Neuron (in vitro differentiated cells): ENCODE results near the gene ADAMTS2.

Source experiments
- H2AFZ ChIP-seq: one replicate; pipeline ENCODE4 v1.6.1; 2013; ENCODE audit warnings: low read depth, mild to moderate bottlenecking, inconsistent platforms, low read length, moderate library complexity
- H3K27me3 ChIP-seq: one replicate; pipeline ENCODE4 v1.6.1; 2013; ENCODE audit warnings: low read length; ENCODE audit not compliant: insufficient read depth
- H3K36me3 ChIP-seq: one replicate; pipeline ENCODE4 v1.6.1; 2013; ENCODE audit warnings: low read length; ENCODE audit not compliant: insufficient read depth
- H3K4me1 ChIP-seq: one replicate; pipeline ENCODE4 v1.6.1; 2013; ENCODE audit warnings: low read length; ENCODE audit not compliant: insufficient read depth
- H3K4me3 ChIP-seq: 2 replicates; pipeline ENCODE4 v1.5.1; 2013; ENCODE audit warnings: mild to moderate bottlenecking, low read length, moderate library complexity
- H3K9me3 ChIP-seq: one replicate; pipeline ENCODE4 v1.6.1; 2013; ENCODE audit warnings: low read length

Gene ADAMTS2

DNA sequence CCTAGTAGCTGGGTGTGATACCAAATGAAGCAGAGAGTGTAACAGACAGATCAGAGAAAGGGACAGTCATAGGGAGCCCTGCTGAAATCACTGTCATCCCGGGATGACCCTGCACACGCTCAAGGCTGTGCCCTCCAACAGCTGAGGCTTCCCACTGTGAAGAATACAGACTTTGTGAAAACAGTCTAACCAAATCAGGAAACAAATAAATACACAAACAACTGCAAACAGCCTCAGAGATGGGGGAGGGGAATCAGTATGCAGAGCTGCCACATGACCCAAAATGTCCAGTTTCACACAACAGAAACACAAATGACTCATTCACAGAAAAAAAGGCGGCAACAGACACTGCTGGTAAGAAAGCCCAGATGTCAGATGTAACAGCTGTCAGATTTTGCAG, 101.9 kb downstream of the ADAMTS2 start:
- H3K36me3 ChIP-seq, result no peaks in the 10 kb centered on the region
- H3K9me3 ChIP-seq, result no peaks in the 10 kb centered on the region
- no peak overlapping the region for H3K4me3 ChIP-seq
- no peaks in the 10 kb centered on the region for H3K4me1 ChIP-seq
- H3K27me3 ChIP-seq, result no peaks in the 10 kb centered on the region
- H2AFZ ChIP-seq, result no peak overlapping the region

GRCh38 chr5:179242676-179243075, 102.6 kb downstream of the ADAMTS2 start:
- no peaks in the 10 kb centered on the region for H3K4me1 ChIP-seq
- H3K27me3 ChIP-seq, result no peaks in the 10 kb centered on the region
- H3K4me3 ChIP-seq, result no peak overlapping the region
- no peaks in the 10 kb centered on the region for H3K36me3 ChIP-seq
- H2AFZ ChIP-seq, result no peak overlapping the region
- H3K9me3 ChIP-seq, result no peaks in the 10 kb centered on the region

- Histone ChIP-seq H3K36me3 (no peaks in the 10 kb centered on the region), H3K9me3 (no peaks in the 10 kb centered on the region), H3K4me3 (no peak overlapping the region), H2AFZ (no peak overlapping the region), H3K27me3 (no peaks in the 10 kb centered on the region), H3K4me1 (no peaks in the 10 kb centered on the region)
Observed at GRCh38 chr5:179241764-179242370, 103.4 kb downstream of the ADAMTS2 start.

DNA sequence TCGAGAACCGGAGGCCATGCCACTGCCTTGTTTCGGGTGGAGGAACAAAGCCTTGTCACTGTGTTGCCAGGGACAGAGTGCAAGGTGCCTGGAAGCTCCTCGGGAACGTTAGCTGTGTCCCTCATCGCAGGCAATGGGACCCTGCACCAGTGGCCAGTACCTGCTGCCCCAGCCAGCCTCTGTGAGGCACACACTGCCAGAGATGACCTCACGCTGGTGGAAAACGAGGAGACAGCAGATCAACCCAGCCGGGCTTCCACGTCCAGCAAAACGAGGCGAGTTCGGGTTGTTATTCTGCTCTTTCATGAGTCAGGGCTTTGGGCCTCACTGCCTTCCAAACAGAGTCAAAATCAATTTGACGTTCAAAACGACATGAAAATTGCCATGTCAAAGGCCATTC, 104.1 kb downstream of the ADAMTS2 start:
- Histone ChIP-seq H3K4me1 (no peaks in the 10 kb centered on the region), H3K4me3 (no peak overlapping the region)

DNA sequence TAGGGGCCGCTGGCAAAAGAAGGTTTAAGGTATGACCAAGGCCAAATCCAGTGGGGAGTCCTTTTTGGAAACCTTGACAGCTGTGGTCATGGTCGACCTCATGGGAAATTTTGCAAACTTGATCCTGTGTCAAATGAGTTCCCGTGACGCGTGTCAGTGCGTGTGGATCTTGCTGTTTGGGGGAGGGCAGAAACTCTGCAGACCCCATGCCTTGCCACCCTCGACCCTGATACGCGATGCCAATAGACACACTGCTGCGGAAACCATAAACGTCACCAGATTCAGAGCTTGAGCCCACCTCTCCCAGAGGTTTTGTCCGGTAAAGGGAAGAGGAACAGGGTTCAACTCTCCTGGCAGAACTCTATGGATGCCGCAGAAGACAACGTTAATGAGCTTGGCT, 104.7 kb downstream of the ADAMTS2 start:
- H3K27me3 ChIP-seq, result no peaks in the 10 kb centered on the region
- H3K4me1 ChIP-seq, result no peaks in the 10 kb centered on the region
- no peak overlapping the region for H2AFZ ChIP-seq
- no peaks in the 10 kb centered on the region for H3K36me3 ChIP-seq
- H3K9me3 ChIP-seq, result no peaks in the 10 kb centered on the region
- H3K4me3 ChIP-seq, result no peak overlapping the region

More for the DNA sequence above, 104.1 kb downstream of the ADAMTS2 start:
- Histone ChIP-seq H2AFZ (no peak overlapping the region), H3K36me3 (no peaks in the 10 kb centered on the region), H3K27me3 (no peaks in the 10 kb centered on the region), H3K9me3 (no peaks in the 10 kb centered on the region)

GRCh38 chr5:179239256-179240135, 105.8 kb downstream of the ADAMTS2 start:
- Histone ChIP-seq H2AFZ (no peak overlapping the region), H3K4me3 (no peak overlapping the region), H3K4me1 (no peaks in the 10 kb centered on the region), H3K9me3 (no peaks in the 10 kb centered on the region), H3K36me3 (no peaks in the 10 kb centered on the region), H3K27me3 (no peaks in the 10 kb centered on the region)

GRCh38 chr5:179238628-179238970, 106.7 kb downstream of the ADAMTS2 start:
- no peaks in the 10 kb centered on the region for H3K27me3 ChIP-seq
- no peaks in the 10 kb centered on the region for H3K4me1 ChIP-seq
- no peak overlapping the region for H3K4me3 ChIP-seq
- H3K36me3 ChIP-seq, result no peaks in the 10 kb centered on the region
- no peaks in the 10 kb centered on the region for H3K9me3 ChIP-seq
- no peak overlapping the region for H2AFZ ChIP-seq

GRCh38 chr5:179237770-179238627, 107.3 kb downstream of the ADAMTS2 start:
- H3K36me3 ChIP-seq, result no peaks in the 10 kb centered on the region

DNA sequence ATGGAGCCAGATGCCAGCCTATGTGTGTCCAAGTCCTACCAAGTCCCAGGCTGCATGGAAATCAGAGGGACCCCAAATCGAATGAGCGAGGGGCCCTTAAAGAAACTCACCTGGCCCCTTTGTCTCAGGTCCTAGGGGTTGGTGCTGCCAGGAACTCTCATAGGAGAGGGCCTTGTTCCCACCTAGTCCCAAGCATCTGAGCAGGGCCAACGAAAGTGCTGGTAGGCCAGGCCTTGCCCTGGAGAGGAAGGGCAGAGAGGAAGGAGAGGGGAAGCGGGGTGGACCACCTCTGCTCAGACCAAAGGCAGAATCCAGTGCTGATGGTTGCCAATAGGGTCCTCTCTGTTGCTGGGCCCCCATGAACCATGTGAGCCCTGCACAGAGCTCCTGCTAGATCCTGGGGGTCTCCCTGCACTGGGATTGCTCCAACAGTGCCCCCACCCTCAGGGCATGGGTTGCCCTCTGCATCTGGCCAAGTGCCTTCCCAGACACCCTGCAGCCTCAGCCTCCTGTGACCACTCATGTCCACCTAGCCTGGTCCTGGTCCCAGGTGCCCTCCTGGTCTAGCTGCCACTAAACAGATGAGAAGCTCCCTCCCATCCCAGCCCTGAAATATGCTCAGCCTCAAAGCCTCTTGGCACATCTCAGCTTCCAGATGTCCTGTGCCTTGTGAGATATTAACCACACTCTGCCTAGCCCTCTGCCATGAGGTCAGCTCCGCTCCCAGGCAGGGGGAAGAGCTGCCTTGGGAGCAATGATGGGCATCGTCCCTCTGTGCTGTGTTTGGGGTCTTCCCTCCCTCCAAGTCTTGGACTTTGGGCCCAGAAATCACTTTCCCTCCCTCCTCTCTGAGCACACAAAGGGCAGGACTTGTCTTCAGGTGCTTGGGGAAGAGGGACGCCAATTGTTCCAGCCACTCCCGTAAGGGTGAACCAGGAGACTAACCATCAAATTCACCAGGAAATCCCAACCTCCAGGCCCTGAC, 109.6 kb downstream of the ADAMTS2 start:
- no peak overlapping the region for H3K4me3 ChIP-seq
- H3K36me3 ChIP-seq, result no peaks in the 10 kb centered on the region
- H2AFZ ChIP-seq, result no peak overlapping the region

More at GRCh38 chr5:179237770-179238627, 107.3 kb downstream of the ADAMTS2 start:
- Histone ChIP-seq H2AFZ (no peak overlapping the region), H3K9me3 (no peaks in the 10 kb centered on the region), H3K4me3 (no peak overlapping the region), H3K27me3 (no peaks in the 10 kb centered on the region), H3K4me1 (no peaks in the 10 kb centered on the region)

DNA sequence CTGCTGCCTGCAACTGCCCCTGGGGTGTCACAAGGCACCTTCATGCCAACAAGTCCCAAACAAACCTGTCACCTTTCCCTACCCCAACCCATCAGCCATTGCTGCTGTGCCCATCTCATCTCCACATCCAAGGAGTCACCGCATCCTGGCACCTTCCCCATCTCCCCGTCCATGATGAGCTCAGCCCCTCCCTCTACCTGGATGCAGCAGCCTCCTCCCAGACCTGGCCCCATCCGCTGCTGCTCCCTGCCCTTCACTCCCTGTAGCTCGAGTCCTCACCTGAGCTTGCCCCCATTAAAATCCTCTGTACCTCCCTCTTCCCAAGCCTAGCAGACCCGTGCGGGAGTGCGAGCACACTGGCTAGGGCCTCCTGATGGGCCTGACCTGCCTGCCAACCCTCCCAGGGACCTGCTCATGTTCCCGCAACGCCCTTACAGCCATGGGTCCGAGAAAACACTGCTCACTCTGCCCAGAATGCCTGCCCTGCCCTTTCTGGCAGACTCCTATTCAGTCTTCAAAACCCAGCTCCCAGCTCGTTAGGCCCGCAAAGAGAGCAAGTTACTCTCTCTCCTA, 110.6 kb downstream of the ADAMTS2 start:
- no peaks in the 10 kb centered on the region for H3K4me1 ChIP-seq
- H3K36me3 ChIP-seq, result no peaks in the 10 kb centered on the region
- no peaks in the 10 kb centered on the region for H3K27me3 ChIP-seq

More for the DNA sequence above, 109.6 kb downstream of the ADAMTS2 start:
- Histone ChIP-seq H3K27me3 (no peaks in the 10 kb centered on the region), H3K4me1 (no peaks in the 10 kb centered on the region), H3K9me3 (no peaks in the 10 kb centered on the region)

DNA sequence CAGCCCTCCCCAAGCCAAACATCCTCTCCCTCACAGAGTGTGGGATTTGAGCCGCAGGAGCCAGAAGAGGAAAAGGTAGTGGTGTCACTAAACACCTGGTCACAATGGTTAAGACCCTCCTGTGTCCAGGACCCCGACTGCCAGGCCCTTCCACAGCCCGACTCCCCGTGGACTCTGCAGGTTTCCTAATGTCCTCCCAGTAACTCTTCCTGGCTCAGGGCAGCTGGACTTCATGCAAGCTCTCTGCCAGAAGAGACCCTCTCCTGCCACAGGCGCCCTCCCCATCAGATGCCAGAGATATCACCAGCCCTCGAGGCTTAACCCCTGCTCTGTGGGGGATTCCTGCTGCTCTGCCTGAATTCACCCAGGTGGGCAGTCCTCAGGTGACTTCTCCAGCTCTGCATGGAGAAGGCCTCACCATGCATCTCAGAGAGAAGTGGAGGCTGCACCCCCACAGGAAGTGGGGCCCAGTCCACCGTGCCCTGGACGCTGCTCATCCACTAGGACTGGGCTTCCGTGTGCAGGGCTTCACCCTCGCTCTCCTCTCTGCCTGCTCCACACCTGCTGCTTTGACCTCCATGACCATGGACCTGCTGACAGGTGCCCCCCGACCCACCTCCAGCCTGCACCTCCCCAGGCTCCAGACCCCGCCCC, 111.2 kb downstream of the ADAMTS2 start:
- H3K27me3 ChIP-seq, result no peaks in the 10 kb centered on the region
- H3K36me3 ChIP-seq, result no peaks in the 10 kb centered on the region
- no peak overlapping the region for H3K4me3 ChIP-seq
- H2AFZ ChIP-seq, result no peak overlapping the region
- H3K4me1 ChIP-seq, result no peaks in the 10 kb centered on the region
- no peaks in the 10 kb centered on the region for H3K9me3 ChIP-seq

More for the DNA sequence above, 110.6 kb downstream of the ADAMTS2 start:
- no peak overlapping the region for H2AFZ ChIP-seq
- no peak overlapping the region for H3K4me3 ChIP-seq
- H3K9me3 ChIP-seq, result no peaks in the 10 kb centered on the region
